Stimulated activated CD8-positive, alpha-beta memory T cell treated with anti-CD3 and anti-CD28 coated beads, Interleukin-15, amount 100 ng/mL, for 4 hours (primary cell): ENCODE results near the gene RANBP9.

Experiments used
- DNase-seq, 2 donors: peaks; one replicate each; pipeline ENCODE4 v3.0.0-alpha.2; 2020; ENCODE audit warnings: low read depth in 2 of 2

Gene RANBP9

GRCh38 chr6:13604135-13604534, 107.5 kb downstream of the RANBP9 start:
- DNase-seq, result no peak

GRCh38 chr6:13600036-13600435, 111.6 kb downstream of the RANBP9 start:
- DNase-seq, result no peak

GRCh38 chr6:13597073-13597472, 114.6 kb downstream of the RANBP9 start:
- no peak for DNase-seq

- DNase-seq, result no peak
Measured at GRCh38 chr6:13593720-13594119, 117.9 kb downstream of the RANBP9 start.

- DNase-seq, result no peak
Measured at GRCh38 chr6:13593103-13593502, 118.5 kb downstream of the RANBP9 start.

- no peak for DNase-seq
Measured at GRCh38 chr6:13591205-13591921, 120.3 kb downstream of the RANBP9 start.

GRCh38 chr6:13590574-13591153, 121.0 kb downstream of the RANBP9 start:
- no peak for DNase-seq

GRCh38 chr6:13589801-13590200, 121.8 kb downstream of the RANBP9 start:
- no peak for DNase-seq

- DNase-seq, result no peak
Measured at GRCh38 chr6:13586603-13587542, 124.8 kb downstream of the RANBP9 start.

GRCh38 chr6:13581700-13582229, 129.9 kb downstream of the RANBP9 start:
- DNase-seq, result no peak

- no peak for DNase-seq
Measured at GRCh38 chr6:13579911-13580310, 131.7 kb downstream of the RANBP9 start.

GRCh38 chr6:13577926-13578325, 133.7 kb downstream of the RANBP9 start:
- DNase-seq, result no peak

- no peak for DNase-seq
Measured at GRCh38 chr6:13576017-13576416, 135.6 kb downstream of the RANBP9 start.

- no peak for DNase-seq
Measured at GRCh38 chr6:13575377-13575775, 136.3 kb downstream of the RANBP9 start.

GRCh38 chr6:13574571-13575376, 136.9 kb downstream of the RANBP9 start, which contains the start of gene SIRT5:
Gene SIRT5, plus strand, starts transcription at chr6:13574601. Its CDS starts 9,510 bp downstream, at chr6:13584111.
- peak; percentile 31 to 40 for DNase-seq

GRCh38 chr6:13574149-13574570, 137.5 kb downstream of the RANBP9 start:
- DNase-seq, result peak; percentile 88 to 89

- no peak for DNase-seq
Measured at GRCh38 chr6:13573669-13574110, 137.9 kb downstream of the RANBP9 start.

- DNase-seq, result no peak
Measured at GRCh38 chr6:13572951-13573654, 138.5 kb downstream of the RANBP9 start.

- no peak for DNase-seq
Measured at GRCh38 chr6:13572240-13572639, 139.4 kb downstream of the RANBP9 start.
